ENCODE data around the gene LRPPRC.

- TF ChIP-seq, protein P1, sequence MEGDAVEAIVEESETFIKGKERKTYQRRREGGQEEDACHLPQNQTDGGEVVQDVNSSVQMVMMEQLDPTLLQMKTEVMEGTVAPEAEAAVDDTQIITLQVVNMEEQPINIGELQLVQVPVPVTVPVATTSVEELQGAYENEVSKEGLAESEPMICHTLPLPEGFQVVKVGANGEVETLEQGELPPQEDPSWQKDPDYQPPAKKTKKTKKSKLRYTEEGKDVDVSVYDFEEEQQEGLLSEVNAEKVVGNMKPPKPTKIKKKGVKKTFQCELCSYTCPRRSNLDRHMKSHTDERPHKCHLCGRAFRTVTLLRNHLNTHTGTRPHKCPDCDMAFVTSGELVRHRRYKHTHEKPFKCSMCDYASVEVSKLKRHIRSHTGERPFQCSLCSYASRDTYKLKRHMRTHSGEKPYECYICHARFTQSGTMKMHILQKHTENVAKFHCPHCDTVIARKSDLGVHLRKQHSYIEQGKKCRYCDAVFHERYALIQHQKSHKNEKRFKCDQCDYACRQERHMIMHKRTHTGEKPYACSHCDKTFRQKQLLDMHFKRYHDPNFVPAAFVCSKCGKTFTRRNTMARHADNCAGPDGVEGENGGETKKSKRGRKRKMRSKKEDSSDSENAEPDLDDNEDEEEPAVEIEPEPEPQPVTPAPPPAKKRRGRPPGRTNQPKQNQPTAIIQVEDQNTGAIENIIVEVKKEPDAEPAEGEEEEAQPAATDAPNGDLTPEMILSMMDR (IDR thresholded peaks at IDR 0.05; ENCODE audit: low read length) = no peak
- TF ChIP-seq EZH2 (IDR thresholded peaks at IDR 0.05; ENCODE audit: borderline replicate concordance, low read length) = no peak
These were observed 11.3 kb downstream of the LRPPRC start for GRCh38 chr2:43984533-43984932.

Data from OCI-LY1 (cell line).